ENCODE measurements around the gene CSAD.

DNA sequence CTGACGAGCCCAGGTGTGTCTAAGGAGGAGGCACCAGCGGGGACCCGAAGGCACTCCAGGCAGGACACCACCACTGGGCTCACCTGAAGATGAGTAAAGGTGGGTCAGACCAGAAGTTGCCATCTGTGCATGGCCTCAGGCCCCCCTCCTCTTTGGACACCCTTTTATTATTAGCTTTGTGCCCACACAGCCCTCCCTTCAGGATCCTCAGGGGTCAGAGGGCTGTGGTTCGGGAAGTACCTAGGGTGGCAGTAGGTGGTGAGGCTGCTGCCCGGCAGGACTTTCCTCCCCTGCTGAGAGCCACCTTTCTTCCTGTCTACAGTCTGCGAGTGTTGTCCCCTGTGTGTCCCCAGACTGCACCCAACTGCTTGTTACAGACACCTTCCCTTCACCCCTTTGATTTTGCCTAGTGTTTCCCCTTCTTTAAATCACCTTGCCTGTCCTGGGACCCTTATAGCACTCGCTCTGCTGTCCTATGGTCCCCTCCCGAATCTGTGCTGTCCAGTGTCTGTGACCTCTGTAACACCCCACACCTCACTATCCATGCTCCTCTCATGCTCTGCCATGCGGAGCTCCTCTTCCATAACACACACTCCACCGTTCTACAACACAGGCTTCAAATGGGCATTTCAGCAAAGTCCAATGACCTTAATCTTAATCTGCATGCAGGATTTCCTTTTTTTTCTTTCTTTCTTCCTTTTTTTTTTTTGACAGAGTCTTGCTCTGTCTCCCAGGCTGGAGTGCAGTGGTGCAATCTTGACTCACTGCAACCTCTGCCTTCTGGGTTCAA is 51.8 kb downstream of the CSAD start:
- TF ChIP-seq, protein P1, sequence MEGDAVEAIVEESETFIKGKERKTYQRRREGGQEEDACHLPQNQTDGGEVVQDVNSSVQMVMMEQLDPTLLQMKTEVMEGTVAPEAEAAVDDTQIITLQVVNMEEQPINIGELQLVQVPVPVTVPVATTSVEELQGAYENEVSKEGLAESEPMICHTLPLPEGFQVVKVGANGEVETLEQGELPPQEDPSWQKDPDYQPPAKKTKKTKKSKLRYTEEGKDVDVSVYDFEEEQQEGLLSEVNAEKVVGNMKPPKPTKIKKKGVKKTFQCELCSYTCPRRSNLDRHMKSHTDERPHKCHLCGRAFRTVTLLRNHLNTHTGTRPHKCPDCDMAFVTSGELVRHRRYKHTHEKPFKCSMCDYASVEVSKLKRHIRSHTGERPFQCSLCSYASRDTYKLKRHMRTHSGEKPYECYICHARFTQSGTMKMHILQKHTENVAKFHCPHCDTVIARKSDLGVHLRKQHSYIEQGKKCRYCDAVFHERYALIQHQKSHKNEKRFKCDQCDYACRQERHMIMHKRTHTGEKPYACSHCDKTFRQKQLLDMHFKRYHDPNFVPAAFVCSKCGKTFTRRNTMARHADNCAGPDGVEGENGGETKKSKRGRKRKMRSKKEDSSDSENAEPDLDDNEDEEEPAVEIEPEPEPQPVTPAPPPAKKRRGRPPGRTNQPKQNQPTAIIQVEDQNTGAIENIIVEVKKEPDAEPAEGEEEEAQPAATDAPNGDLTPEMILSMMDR (IDR thresholded peaks at IDR 0.05; ENCODE audit: insufficient read depth, low read length, poor library complexity, severe bottlenecking) = no peak
- TF ChIP-seq EZH2phosphoT487 (conservative IDR thresholded peaks at IDR 0.05; ENCODE audit: low read length) = no peak
